Amniotic stem cell (primary cell): Measurements from ENCODE around the gene NR1H4.
"Not testable (repeated sequence)": the region's sequence is repeated elsewhere in the genome, so short reads cannot be mapped to it uniquely, and the experiment has no call there.

Source experiments
- DNase-seq: peaks from one replicate; lab custom pipeline; 2025; lab: John Stamatoyannopoulos, UW

NR1H4 gene

GRCh38 chr12:100512692-100513091 lies 39.0 kb downstream of the NR1H4 start:
- DNase-seq: no peak

- no peak for DNase-seq
Observed at GRCh38 chr12:100515968-100516367, 42.3 kb downstream of the NR1H4 start.

GRCh38 chr12:100518376-100518775 lies 44.7 kb downstream of the NR1H4 start:
- no peak for DNase-seq

- DNase-seq: no peak
Observed at GRCh38 chr12:100520048-100520769, 46.5 kb downstream of the NR1H4 start.

GRCh38 chr12:100521958-100522357 lies 48.3 kb downstream of the NR1H4 start:
- DNase-seq: no peak

- DNase-seq: no peak
Observed at GRCh38 chr12:100528034-100528433, 54.4 kb downstream of the NR1H4 start.

- DNase-seq: no peak
Observed at GRCh38 chr12:100528471-100529127, 54.9 kb downstream of the NR1H4 start.

GRCh38 chr12:100529756-100530350 lies 56.2 kb downstream of the NR1H4 start:
- no peak for DNase-seq

GRCh38 chr12:100533376-100533775 lies 59.7 kb downstream of the NR1H4 start:
- no peak for DNase-seq

- no peak for DNase-seq
Observed at GRCh38 chr12:100534625-100535227, 61.1 kb downstream of the NR1H4 start.

- no peak for DNase-seq
Observed at GRCh38 chr12:100539202-100539601, 65.5 kb downstream of the NR1H4 start.

GRCh38 chr12:100544165-100544564 lies 70.5 kb downstream of the NR1H4 start:
- DNase-seq: no peak

GRCh38 chr12:100545092-100545491 lies 71.4 kb downstream of the NR1H4 start:
- DNase-seq: no peak

GRCh38 chr12:100553936-100554335 lies 80.3 kb downstream of the NR1H4 start:
- no peak for DNase-seq

- peak; percentile 74 for DNase-seq
Observed at GRCh38 chr12:100554608-100555077, 81.0 kb downstream of the NR1H4 start.

- no peak for DNase-seq
Observed at GRCh38 chr12:100555722-100556121, 82.1 kb downstream of the NR1H4 start.

- DNase-seq: no peak
Observed at GRCh38 chr12:100557357-100557756, 83.7 kb downstream of the NR1H4 start.

GRCh38 chr12:100559261-100559660 lies 85.6 kb downstream of the NR1H4 start:
- DNase-seq: not testable (repeated sequence)

- no peak for DNase-seq
Observed at GRCh38 chr12:100564090-100564489, 90.4 kb downstream of the NR1H4 start.

- DNase-seq: no peak
Observed at GRCh38 chr12:100564905-100565467, 91.3 kb downstream of the NR1H4 start.

GRCh38 chr12:100565987-100566545 lies 92.4 kb downstream of the NR1H4 start:
- no peak for DNase-seq
